ENCODE results near the gene ARSI.

Gene ARSI

GRCh38 chr5:150302301-150303069, at the start of gene ARSI:
TSS of gene ARSI (minus strand) at chr5:150302905. CDS start at chr5:150302373, 532 bp downstream.
- DNase-seq: peak; percentile 93

GRCh38 chr5:150350524-150351344, 48.0 kb upstream of the ARSI start:
- peak; percentile 93 for DNase-seq

- DNase-seq: no peak
These were observed 47.1 kb upstream of the ARSI start for GRCh38 chr5:150349681-150350275.

GRCh38 chr5:150347451-150347850, 44.7 kb upstream of the ARSI start:
- DNase-seq: no peak

GRCh38 chr5:150347003-150347402, 44.3 kb upstream of the ARSI start:
- no peak for DNase-seq

- no peak for DNase-seq
These were observed 43.9 kb upstream of the ARSI start for GRCh38 chr5:150346592-150346991.

GRCh38 chr5:150345716-150346115, 43.0 kb upstream of the ARSI start:
- DNase-seq: no peak

- no peak for DNase-seq
These were observed 41.4 kb upstream of the ARSI start for GRCh38 chr5:150343994-150344631.

GRCh38 chr5:150342583-150342982, 39.9 kb upstream of the ARSI start:
- no peak for DNase-seq

- DNase-seq: no peak
These were observed 39.3 kb upstream of the ARSI start for GRCh38 chr5:150341989-150342388.

- no peak for DNase-seq
These were observed 38.6 kb upstream of the ARSI start for GRCh38 chr5:150341331-150341730.

GRCh38 chr5:150340614-150341255, 38.0 kb upstream of the ARSI start:
- DNase-seq: no peak

- no peak for DNase-seq
These were observed 37.1 kb upstream of the ARSI start for GRCh38 chr5:150339841-150340240.

- no peak for DNase-seq
These were observed 36.5 kb upstream of the ARSI start for GRCh38 chr5:150339165-150339564.

- no peak for DNase-seq
These were observed 35.8 kb upstream of the ARSI start for GRCh38 chr5:150338546-150338945.

GRCh38 chr5:150335778-150336177, 33.1 kb upstream of the ARSI start:
- no peak for DNase-seq

GRCh38 chr5:150333400-150333799, 30.7 kb upstream of the ARSI start:
- no peak for DNase-seq

- DNase-seq: no peak
These were observed 27.5 kb upstream of the ARSI start for GRCh38 chr5:150329881-150330876.

GRCh38 chr5:150329038-150329437, 26.3 kb upstream of the ARSI start:
- DNase-seq: no peak

GRCh38 chr5:150328515-150328914, 25.8 kb upstream of the ARSI start:
- DNase-seq: no peak

- DNase-seq: no peak
These were observed 24.4 kb upstream of the ARSI start for GRCh38 chr5:150327139-150327538.
